NCI-H2107 (cell line): ENCODE results near the gene PTGES.

Experiments
- DNase-seq: peaks from one replicate; lab custom pipeline; 2025; lab: John Stamatoyannopoulos, UW

Gene PTGES

GRCh38 chr9:129716091-129716490 lies 36.8 kb downstream of the PTGES start:
- no peak for DNase-seq

- no peak for DNase-seq
Measured at GRCh38 chr9:129714511-129715061, 38.3 kb downstream of the PTGES start.

- DNase-seq: no peak
Measured at GRCh38 chr9:129713402-129713679, 39.5 kb downstream of the PTGES start.

- DNase-seq: no peak
Measured at GRCh38 chr9:129712634-129713401, 40.0 kb downstream of the PTGES start.

- DNase-seq: no peak
Measured at GRCh38 chr9:129710169-129710453, 42.7 kb downstream of the PTGES start.

- no peak for DNase-seq
Measured at GRCh38 chr9:129709438-129710168, 43.2 kb downstream of the PTGES start.

GRCh38 chr9:129708793-129709192 lies 44.0 kb downstream of the PTGES start:
- no peak for DNase-seq

- DNase-seq: no peak
Measured at GRCh38 chr9:129704807-129705206, 48.0 kb downstream of the PTGES start.

- DNase-seq: no peak
Measured at GRCh38 chr9:129703667-129704355, 49.0 kb downstream of the PTGES start.

GRCh38 chr9:129702589-129703520 lies 50.0 kb downstream of the PTGES start:
- DNase-seq: no peak

GRCh38 chr9:129701549-129701948 lies 51.3 kb downstream of the PTGES start:
- no peak for DNase-seq

GRCh38 chr9:129701054-129701453 lies 51.8 kb downstream of the PTGES start:
- no peak for DNase-seq

- DNase-seq: no peak
Measured at GRCh38 chr9:129698254-129698757, 54.5 kb downstream of the PTGES start.

- DNase-seq: no peak
Measured at GRCh38 chr9:129697656-129698253, 55.1 kb downstream of the PTGES start.

- DNase-seq: no peak
Measured at GRCh38 chr9:129696944-129697655, 55.7 kb downstream of the PTGES start.

GRCh38 chr9:129695870-129696269 lies 57.0 kb downstream of the PTGES start:
- no peak for DNase-seq

GRCh38 chr9:129694243-129694646 lies 58.6 kb downstream of the PTGES start:
- no peak for DNase-seq

GRCh38 chr9:129693741-129694140 lies 59.1 kb downstream of the PTGES start:
- no peak for DNase-seq

GRCh38 chr9:129692534-129692933 lies 60.3 kb downstream of the PTGES start:
- DNase-seq: no peak
